ENCODE measurements around the gene DLG5. TPM values are rescaled to one million over a fixed set of nuclear protein-coding genes. Genes with fewer than 3 reads are reported as not detected.

The DLG5 gene
- polyA plus RNA-seq, 3 donors, result 0.14 to 0.77 TPM; not detected in 1

DNA sequence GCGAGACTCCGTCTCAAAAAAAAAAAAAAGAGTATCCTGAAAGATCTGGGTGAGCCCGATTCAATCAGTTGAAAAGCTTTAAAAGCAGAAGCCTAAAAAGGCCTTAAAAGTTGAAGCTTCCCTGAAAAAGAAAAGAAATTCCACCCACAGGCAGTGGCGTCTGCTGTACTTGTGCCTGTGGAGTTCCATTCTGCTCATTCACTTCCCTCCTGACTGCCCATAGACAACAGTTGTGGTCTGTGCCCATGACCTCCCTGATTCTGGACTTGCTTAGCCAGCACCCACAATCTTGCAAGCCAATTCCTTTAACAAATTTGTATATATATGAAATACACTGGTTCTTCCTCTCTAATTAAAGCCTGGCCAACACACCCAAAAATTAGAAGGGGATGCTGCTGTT, 141.7 kb downstream of the DLG5 start:
- TF ChIP-seq, protein P1, sequence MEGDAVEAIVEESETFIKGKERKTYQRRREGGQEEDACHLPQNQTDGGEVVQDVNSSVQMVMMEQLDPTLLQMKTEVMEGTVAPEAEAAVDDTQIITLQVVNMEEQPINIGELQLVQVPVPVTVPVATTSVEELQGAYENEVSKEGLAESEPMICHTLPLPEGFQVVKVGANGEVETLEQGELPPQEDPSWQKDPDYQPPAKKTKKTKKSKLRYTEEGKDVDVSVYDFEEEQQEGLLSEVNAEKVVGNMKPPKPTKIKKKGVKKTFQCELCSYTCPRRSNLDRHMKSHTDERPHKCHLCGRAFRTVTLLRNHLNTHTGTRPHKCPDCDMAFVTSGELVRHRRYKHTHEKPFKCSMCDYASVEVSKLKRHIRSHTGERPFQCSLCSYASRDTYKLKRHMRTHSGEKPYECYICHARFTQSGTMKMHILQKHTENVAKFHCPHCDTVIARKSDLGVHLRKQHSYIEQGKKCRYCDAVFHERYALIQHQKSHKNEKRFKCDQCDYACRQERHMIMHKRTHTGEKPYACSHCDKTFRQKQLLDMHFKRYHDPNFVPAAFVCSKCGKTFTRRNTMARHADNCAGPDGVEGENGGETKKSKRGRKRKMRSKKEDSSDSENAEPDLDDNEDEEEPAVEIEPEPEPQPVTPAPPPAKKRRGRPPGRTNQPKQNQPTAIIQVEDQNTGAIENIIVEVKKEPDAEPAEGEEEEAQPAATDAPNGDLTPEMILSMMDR (IDR thresholded peaks at IDR 0.05), result no peak
- no peaks in the 10 kb centered on the region for H3K79me2 ChIP-seq (ENCODE audit: insufficient read depth, low read length)
- H4K20me1 ChIP-seq (ENCODE audit: insufficient read depth, low read length), result no peaks in the 10 kb centered on the region
- Mint-ChIP-seq H3K36me3 (no peaks in the 10 kb centered on the region), H3K4me3 (no peak overlapping the region), H3K9me3 (peaks cover 3 to 28% (median 14%) of the 10 kb centered on the region in 7 donors), H3K27ac (no peak overlapping the region), H3K27me3 (ENCODE audit: low read depth in 3 of 3) (peaks cover 0 to 1% (median 1%) of the 10 kb centered on the region in 3 donors), H3K4me1 (no peaks in the 10 kb centered on the region)
- no peak overlapping the region for H3K4me2 ChIP-seq (replicated peaks; ENCODE audit: extremely low read depth, low read length, poor library complexity, severe bottlenecking)
- no peak overlapping the region for H3K4me3 ChIP-seq (replicated peaks in 1 of 3; ENCODE audit: low read depth in 2 of 3, low read length in 3 of 3)
- 85% methylated on average over 4 of the region's 4 CpGs for WGBS (ENCODE audit: insufficient coverage)
- intact Hi-C loops (cut with micrococcal nuclease), result no loop called here
- H2AFZ ChIP-seq (ENCODE audit: insufficient read depth, low read depth, low read length, poor library complexity, severe bottlenecking), result no peak overlapping the region
- no peaks in the 10 kb centered on the region for H3K36me3 ChIP-seq (replicated peaks in 1 of 2; ENCODE audit: control insufficient read depth in 1 of 2, insufficient read depth in 2 of 2, low read length in 2 of 2)
- peaks cover 0 to 18% of the 10 kb centered on the region in 2 donors for H3K9me3 ChIP-seq (replicated peaks in 1 of 2; ENCODE audit: control insufficient read depth in 1 of 2, insufficient read depth in 1 of 2, low read length in 2 of 2)
- H3K4me1 ChIP-seq (ENCODE audit: control insufficient read depth in 1 of 2, insufficient read depth in 2 of 2, low read length in 2 of 2), result no peaks in the 10 kb centered on the region
- no peak for DNase-seq
- H3K27ac ChIP-seq (ENCODE audit: low read depth in 1 of 2, low read length in 2 of 2), result no peak overlapping the region
- H3K27me3 ChIP-seq (ENCODE audit: control insufficient read depth in 2 of 2, insufficient read depth in 2 of 2, low read length in 2 of 2), result no peaks in the 10 kb centered on the region
- H3K9ac ChIP-seq (ENCODE audit: insufficient read depth, low read length, poor library complexity, severe bottlenecking), result no peak overlapping the region

DNA sequence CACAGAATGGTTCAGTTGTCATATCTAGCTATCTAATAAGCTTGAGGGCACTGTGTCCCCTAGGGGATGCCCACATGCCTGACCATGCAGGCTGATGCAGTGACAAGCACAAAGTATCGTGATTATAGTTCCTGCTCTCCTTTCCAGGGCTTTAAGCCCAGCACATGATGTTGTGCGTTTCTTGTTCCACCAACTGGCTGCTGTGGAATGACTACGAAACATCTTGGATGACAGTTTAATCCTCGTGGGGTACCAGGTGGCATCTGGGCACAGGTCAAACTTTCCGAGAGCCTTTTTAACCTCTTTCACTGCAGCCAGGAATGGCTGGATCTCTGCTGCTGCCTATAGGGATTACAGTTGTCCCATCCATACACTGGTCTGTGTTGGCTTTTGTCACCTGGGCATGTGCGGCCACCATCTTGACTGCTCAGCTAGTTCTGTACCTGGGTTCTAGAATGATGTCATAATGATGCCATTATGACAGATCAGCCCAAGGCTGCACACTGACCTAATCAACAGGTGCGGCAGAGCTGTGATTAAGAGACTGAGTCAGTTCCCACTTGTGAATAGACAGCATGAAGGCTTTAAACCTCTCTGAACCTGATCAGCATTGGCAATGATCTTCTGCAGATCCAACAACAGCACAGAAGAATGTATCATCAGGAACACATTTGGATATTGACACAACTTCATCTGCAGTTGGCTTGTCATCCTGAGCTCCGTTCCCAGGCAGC, 144.1 kb downstream of the DLG5 start:
- Histone ChIP-seq H3K4me3 (replicated peaks in 1 of 3; ENCODE audit: low read depth in 2 of 3, low read length in 3 of 3) (no peak overlapping the region), H4K20me1 (ENCODE audit: insufficient read depth, low read length) (no peaks in the 10 kb centered on the region), H3K9me3 (replicated peaks in 1 of 2; ENCODE audit: control insufficient read depth in 1 of 2, insufficient read depth in 1 of 2, low read length in 2 of 2) (peaks cover 5 to 36% of the 10 kb centered on the region in 2 donors), H3K79me2 (ENCODE audit: insufficient read depth, low read length) (no peaks in the 10 kb centered on the region), H3K4me2 (replicated peaks; ENCODE audit: extremely low read depth, low read length, poor library complexity, severe bottlenecking) (no peak overlapping the region), H2AFZ (ENCODE audit: insufficient read depth, low read depth, low read length, poor library complexity, severe bottlenecking) (no peak overlapping the region), H3K4me1 (ENCODE audit: control insufficient read depth in 1 of 2, insufficient read depth in 2 of 2, low read length in 2 of 2) (no peaks in the 10 kb centered on the region), H3K27ac (ENCODE audit: low read depth in 1 of 2, low read length in 2 of 2) (no peak overlapping the region), H3K9ac (ENCODE audit: insufficient read depth, low read length, poor library complexity, severe bottlenecking) (no peak overlapping the region), H3K27me3 (ENCODE audit: control insufficient read depth in 2 of 2, insufficient read depth in 2 of 2, low read length in 2 of 2) (no peaks in the 10 kb centered on the region), H3K36me3 (replicated peaks in 1 of 2; ENCODE audit: control insufficient read depth in 1 of 2, insufficient read depth in 2 of 2, low read length in 2 of 2) (no peaks in the 10 kb centered on the region)
- Mint-ChIP-seq H3K4me1 (no peaks in the 10 kb centered on the region), H3K36me3 (no peaks in the 10 kb centered on the region), H3K27me3 (ENCODE audit: low read depth in 3 of 3) (peaks cover 0 to 4% (median 4%) of the 10 kb centered on the region in 3 donors), H3K9me3 (peaks cover 3 to 44% (median 23%) of the 10 kb centered on the region in 7 donors), H3K4me3 (no peak overlapping the region), H3K27ac (no peak overlapping the region)
- TF ChIP-seq, protein P1 (IDR thresholded peaks at IDR 0.05), result no peak
- no peak for DNase-seq
- 95% methylated on average over 7 of the region's 8 CpGs for WGBS (ENCODE audit: insufficient coverage)
- intact Hi-C loops (cut with micrococcal nuclease), result no loop called here

All from CD14-positive monocyte (primary cell).